Measurements from ENCODE around the gene RNPS1. TPM values are rescaled to one million over a fixed set of nuclear protein-coding genes. Genes with fewer than 3 reads are reported as not detected.

Gene RNPS1
- total RNA-seq, 1 experiment from 2014 or later: 131 TPM

DNA sequence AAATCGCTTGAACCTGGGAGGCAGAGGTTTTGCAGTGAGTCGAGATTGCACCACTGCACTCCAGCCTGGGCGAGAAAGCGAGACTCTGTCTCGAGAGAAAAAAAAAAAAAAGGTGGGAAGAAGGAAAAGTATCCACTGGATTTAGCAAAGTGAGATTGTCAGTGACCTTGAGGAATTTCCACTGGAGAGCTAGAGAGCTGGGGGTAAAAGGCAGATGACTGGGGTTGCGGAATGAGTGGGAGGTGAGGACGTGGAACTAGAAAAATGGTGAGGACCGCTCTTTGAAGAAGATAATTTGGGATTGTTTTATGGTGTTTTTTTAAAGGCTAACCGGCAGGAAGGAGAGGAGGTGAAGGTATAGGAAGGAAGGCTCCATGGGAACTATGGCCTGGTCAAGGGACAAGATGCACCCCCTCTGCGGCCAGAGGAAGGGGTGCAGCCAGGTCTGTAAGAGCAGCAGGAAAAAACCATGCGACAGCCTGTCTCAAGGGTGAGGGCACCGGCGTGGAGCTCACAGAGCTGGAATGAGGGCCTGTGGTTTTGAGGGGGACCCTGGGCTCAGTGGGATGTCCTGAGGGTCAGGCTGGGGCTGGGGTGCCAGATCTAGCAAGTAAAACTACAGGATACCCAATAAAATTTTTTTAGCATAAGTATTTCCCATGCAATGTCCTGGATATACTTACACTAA is 63.4 kb downstream of the RNPS1 start:
- no peak for ATAC-seq
- POLR2A ChIA-PET (ENCODE audit: unreplicated experiment): interaction anchor here (0.7 kb wide), 1 partner anchor 99 kb away, joined by 4 read pairs; no protein-coding TSS in a partner anchor
- no peaks in the 10 kb centered on the region for H3K9me2 ChIP-seq (replicated peaks; ENCODE audit: low read length)

More for the DNA sequence above, 63.4 kb downstream of the RNPS1 start:
- H3K79me2 ChIP-seq (ENCODE audit: low read length): peaks cover 25% of the 10 kb centered on the region
- CTCF ChIA-PET: no interaction called here
- TF ChIP-seq EZH2 (IDR thresholded peaks at IDR 0.05; ENCODE audit: low read length, unreplicated experiment) (no peak), EZH2phosphoT487 (IDR thresholded peaks at IDR 0.05; ENCODE audit: borderline replicate concordance, low read length) (no peak)
- TF ChIP-seq, protein P1, sequence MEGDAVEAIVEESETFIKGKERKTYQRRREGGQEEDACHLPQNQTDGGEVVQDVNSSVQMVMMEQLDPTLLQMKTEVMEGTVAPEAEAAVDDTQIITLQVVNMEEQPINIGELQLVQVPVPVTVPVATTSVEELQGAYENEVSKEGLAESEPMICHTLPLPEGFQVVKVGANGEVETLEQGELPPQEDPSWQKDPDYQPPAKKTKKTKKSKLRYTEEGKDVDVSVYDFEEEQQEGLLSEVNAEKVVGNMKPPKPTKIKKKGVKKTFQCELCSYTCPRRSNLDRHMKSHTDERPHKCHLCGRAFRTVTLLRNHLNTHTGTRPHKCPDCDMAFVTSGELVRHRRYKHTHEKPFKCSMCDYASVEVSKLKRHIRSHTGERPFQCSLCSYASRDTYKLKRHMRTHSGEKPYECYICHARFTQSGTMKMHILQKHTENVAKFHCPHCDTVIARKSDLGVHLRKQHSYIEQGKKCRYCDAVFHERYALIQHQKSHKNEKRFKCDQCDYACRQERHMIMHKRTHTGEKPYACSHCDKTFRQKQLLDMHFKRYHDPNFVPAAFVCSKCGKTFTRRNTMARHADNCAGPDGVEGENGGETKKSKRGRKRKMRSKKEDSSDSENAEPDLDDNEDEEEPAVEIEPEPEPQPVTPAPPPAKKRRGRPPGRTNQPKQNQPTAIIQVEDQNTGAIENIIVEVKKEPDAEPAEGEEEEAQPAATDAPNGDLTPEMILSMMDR (conservative IDR thresholded peaks at IDR 0.05; ENCODE audit: low read depth, low read length): no peak
- H3F3A ChIP-seq (ENCODE audit: low read length, unreplicated experiment): no peaks in the 10 kb centered on the region
- peak overlapping the region; percentile 69; the same call in 1 of the 2 replicates for H3K27ac ChIP-seq (ENCODE audit: low read length)
- H3K4me1 ChIP-seq (ENCODE audit: insufficient read depth, low read length): peaks cover 14% of the 10 kb centered on the region
- peak overlapping the region; percentile 85 for H3K4me3 ChIP-seq (ENCODE audit: low read length)
- H3K9ac ChIP-seq (ENCODE audit: low read length): peak overlapping the region; percentile 96
- H3K36me3 ChIP-seq (ENCODE audit: low read depth, low read length): no peaks in the 10 kb centered on the region
- no peaks in the 10 kb centered on the region for H4K20me1 ChIP-seq (ENCODE audit: low read length)
- DNase-seq: no peak
- no peaks in the 10 kb centered on the region for H3K9me3 ChIP-seq (ENCODE audit: low read length)
- H3K4me2 ChIP-seq (ENCODE audit: low read length): peak overlapping the region; percentile 96
- BruUV-seq (replicated peaks): TSS peak; percentile 72
- intact Hi-C loops (cut with micrococcal nuclease): no loop called here
- H3K27me3 ChIP-seq (ENCODE audit: low read length): no peaks in the 10 kb centered on the region
- H2AFZ ChIP-seq (ENCODE audit: low read length): peak overlapping the region; percentile 78; the same call in 1 of the 2 replicates

Small RNA genes within 50 kb of the gene (microRNA-seq; reads per million reads assigned to microRNA genes)
- gene MIR3677 (ENCODE audit: unreplicated experiment) (1.3 reads per million), gene MIR4717 (ENCODE audit: unreplicated experiment) (not detected)

Other genes with a start within 250 kb of the RNPS1 start
- gene NPW, start 248.3 kb downstream of the RNPS1 start, total RNA-seq (2014; rRNA removed): 3.8 and 5.6 TPM in 2 replicates
- 145 and 160 TPM in 2 replicates for gene NHERF2, start 241.2 kb downstream of the RNPS1 start, total RNA-seq (2014; rRNA removed)
- 87.1 and 90.1 TPM in 2 replicates for gene NTHL1, start 220.3 kb downstream of the RNPS1 start, total RNA-seq (2014; rRNA removed)
- 59.3 and 64.4 TPM in 2 replicates for gene TSC2, start 220.1 kb downstream of the RNPS1 start, total RNA-seq (2014; rRNA removed)
- gene PKD1, start 132.2 kb downstream of the RNPS1 start, total RNA-seq (2014; rRNA removed): 58.9 and 77.3 TPM in 2 replicates
- gene RAB26, start 119.5 kb downstream of the RNPS1 start, total RNA-seq (2014; rRNA removed): 4.6 and 5.6 TPM in 2 replicates
- 44.9 and 50.7 TPM in 2 replicates for gene TRAF7, start 112.3 kb downstream of the RNPS1 start, total RNA-seq (2014; rRNA removed)
- 1.6 and 1.7 TPM in 2 replicates for gene CASKIN1, start 71.5 kb downstream of the RNPS1 start, total RNA-seq (2014; rRNA removed)
- gene MLST8, start 62.7 kb downstream of the RNPS1 start, total RNA-seq (2014; rRNA removed): 63.3 and 73.6 TPM in 2 replicates
- gene BRICD5, start 57.3 kb downstream of the RNPS1 start, total RNA-seq (2014; rRNA removed): 2.1 and 4.8 TPM in 2 replicates
- gene PGP, start 53.3 kb downstream of the RNPS1 start, total RNA-seq (2014; rRNA removed): 46.0 and 58.1 TPM in 2 replicates
- gene E4F1, start 44.5 kb downstream of the RNPS1 start, total RNA-seq (2014; rRNA removed): 49.0 and 57.7 TPM in 2 replicates
- gene DNASE1L2, start 31.7 kb downstream of the RNPS1 start, total RNA-seq (2014; rRNA removed): 1.6 and 2.7 TPM in 2 replicates
- 71.7 and 90.5 TPM in 2 replicates for gene ECI1, start 16.5 kb downstream of the RNPS1 start, total RNA-seq (2014; rRNA removed)
- gene ABCA3, start 72.6 kb upstream of the RNPS1 start, total RNA-seq (2014; rRNA removed): 11.0 and 15.5 TPM in 2 replicates
- 26.8 and 31.4 TPM in 2 replicates for gene CCNF, start 161.3 kb upstream of the RNPS1 start, total RNA-seq (2014; rRNA removed)
- gene TEDC2, start 192.0 kb upstream of the RNPS1 start, total RNA-seq (2014; rRNA removed): 35.5 and 44.9 TPM in 2 replicates
- not detected in 2 replicates for gene NTN3, start 203.2 kb upstream of the RNPS1 start, total RNA-seq (2014; rRNA removed)
- gene TBC1D24, start 207.0 kb upstream of the RNPS1 start, total RNA-seq (2014; rRNA removed): 11.3 and 15.2 TPM in 2 replicates
- 67.4 and 80.2 TPM in 2 replicates for gene ATP6V0C, start 245.8 kb upstream of the RNPS1 start, total RNA-seq (2014; rRNA removed)